ENCODE measurements around the gene PACSIN1. TPM values are rescaled to one million over a fixed set of nuclear protein-coding genes. Genes with fewer than 3 reads are reported as not detected.

The PACSIN1 gene
- total RNA-seq, 4 donors from 2014 or later: 0.11 to 0.40 TPM; not detected in 2

- no peak overlapping the region for H3K27ac ChIP-seq
- H3K27me3 ChIP-seq: no peaks in the 10 kb centered on the region
- no peaks in the 10 kb centered on the region for H3K36me3 ChIP-seq
- no peaks in the 10 kb centered on the region for H3K9me3 ChIP-seq
- no peak overlapping the region for H3K4me3 ChIP-seq
- 72% methylated on average over 5 of the region's 6 CpGs for WGBS
- no peak for DNase-seq (ENCODE audit: low spot score in 2 of 2)
- TF ChIP-seq EP300 (IDR thresholded peaks at IDR 0.05) (no peak), POLR2AphosphoS5 (IDR thresholded peaks at IDR 0.05) (no peak), POLR2A (IDR thresholded peaks at IDR 0.05) (no peak)
- TF ChIP-seq, protein P1, sequence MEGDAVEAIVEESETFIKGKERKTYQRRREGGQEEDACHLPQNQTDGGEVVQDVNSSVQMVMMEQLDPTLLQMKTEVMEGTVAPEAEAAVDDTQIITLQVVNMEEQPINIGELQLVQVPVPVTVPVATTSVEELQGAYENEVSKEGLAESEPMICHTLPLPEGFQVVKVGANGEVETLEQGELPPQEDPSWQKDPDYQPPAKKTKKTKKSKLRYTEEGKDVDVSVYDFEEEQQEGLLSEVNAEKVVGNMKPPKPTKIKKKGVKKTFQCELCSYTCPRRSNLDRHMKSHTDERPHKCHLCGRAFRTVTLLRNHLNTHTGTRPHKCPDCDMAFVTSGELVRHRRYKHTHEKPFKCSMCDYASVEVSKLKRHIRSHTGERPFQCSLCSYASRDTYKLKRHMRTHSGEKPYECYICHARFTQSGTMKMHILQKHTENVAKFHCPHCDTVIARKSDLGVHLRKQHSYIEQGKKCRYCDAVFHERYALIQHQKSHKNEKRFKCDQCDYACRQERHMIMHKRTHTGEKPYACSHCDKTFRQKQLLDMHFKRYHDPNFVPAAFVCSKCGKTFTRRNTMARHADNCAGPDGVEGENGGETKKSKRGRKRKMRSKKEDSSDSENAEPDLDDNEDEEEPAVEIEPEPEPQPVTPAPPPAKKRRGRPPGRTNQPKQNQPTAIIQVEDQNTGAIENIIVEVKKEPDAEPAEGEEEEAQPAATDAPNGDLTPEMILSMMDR (IDR thresholded peaks at IDR 0.05): no peak
- H3K4me1 ChIP-seq: peaks cover 5% of the 10 kb centered on the region
Observed at GRCh38 chr6:34538581-34538980, 72.7 kb downstream of the PACSIN1 start.

DNA sequence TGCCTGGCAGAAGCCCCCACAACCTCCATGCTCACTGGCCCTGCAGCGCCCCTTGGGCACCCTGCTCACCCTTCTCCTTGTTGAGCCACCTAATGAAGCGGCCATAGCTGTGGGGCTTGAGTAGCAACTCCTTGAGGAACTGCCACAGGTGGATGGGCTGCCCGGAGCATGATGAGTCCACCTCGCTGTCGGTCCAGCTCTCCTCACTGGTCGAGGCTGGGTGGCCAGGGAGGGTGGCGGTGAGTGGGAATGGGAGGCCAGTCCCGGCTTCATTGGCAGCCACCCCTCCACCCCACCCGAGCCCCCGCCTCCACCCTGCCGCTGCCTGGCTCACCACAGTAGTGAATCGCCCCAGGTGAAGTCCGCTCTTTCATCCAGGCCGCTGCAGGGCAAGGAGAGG is 73.3 kb downstream of the PACSIN1 start:
- TF ChIP-seq, protein P1 (IDR thresholded peaks at IDR 0.05): no peak
- TF ChIP-seq POLR2A (IDR thresholded peaks at IDR 0.05) (no peak), POLR2AphosphoS5 (IDR thresholded peaks at IDR 0.05) (no peak), EP300 (IDR thresholded peaks at IDR 0.05) (no peak)
- Histone ChIP-seq H3K4me3 (no peak overlapping the region), H3K4me1 (peaks cover 5% of the 10 kb centered on the region), H3K27ac (no peak overlapping the region), H3K27me3 (no peaks in the 10 kb centered on the region), H3K9me3 (no peaks in the 10 kb centered on the region), H3K36me3 (no peaks in the 10 kb centered on the region)
- WGBS: 74% methylated on average over 9 of the region's 14 CpGs
- no peak for DNase-seq (ENCODE audit: low spot score in 2 of 2)

GRCh38 chr6:34540222-34540621 is 74.3 kb downstream of the PACSIN1 start:
- Histone ChIP-seq H3K4me1 (peaks cover 5% of the 10 kb centered on the region), H3K36me3 (no peaks in the 10 kb centered on the region), H3K9me3 (no peaks in the 10 kb centered on the region), H3K27me3 (no peaks in the 10 kb centered on the region), H3K4me3 (no peak overlapping the region), H3K27ac (no peak overlapping the region)
- TF ChIP-seq EP300 (IDR thresholded peaks at IDR 0.05) (no peak), POLR2AphosphoS5 (IDR thresholded peaks at IDR 0.05) (no peak), POLR2A (IDR thresholded peaks at IDR 0.05) (no peak)
- TF ChIP-seq, protein P1 (IDR thresholded peaks at IDR 0.05): no peak
- 67% methylated on average over 5 of the region's 5 CpGs for WGBS
- DNase-seq (ENCODE audit: low spot score in 2 of 2): no peak

- no peaks in the 10 kb centered on the region for H3K27me3 ChIP-seq
- TF ChIP-seq POLR2AphosphoS5 (IDR thresholded peaks at IDR 0.05) (no peak), EP300 (IDR thresholded peaks at IDR 0.05) (no peak), POLR2A (IDR thresholded peaks at IDR 0.05) (no peak)
- TF ChIP-seq, protein P1 (IDR thresholded peaks at IDR 0.05): no peak
- H3K4me1 ChIP-seq: peaks cover 5% of the 10 kb centered on the region
- no peaks in the 10 kb centered on the region for H3K36me3 ChIP-seq
- no peak overlapping the region for H3K4me3 ChIP-seq
- no peak for DNase-seq (ENCODE audit: low spot score in 2 of 2)
- H3K9me3 ChIP-seq: no peaks in the 10 kb centered on the region
- 90% methylated on average over 8 of the region's 8 CpGs for WGBS
- no peak overlapping the region for H3K27ac ChIP-seq
Observed at GRCh38 chr6:34540841-34541240, 75.0 kb downstream of the PACSIN1 start.

DNA sequence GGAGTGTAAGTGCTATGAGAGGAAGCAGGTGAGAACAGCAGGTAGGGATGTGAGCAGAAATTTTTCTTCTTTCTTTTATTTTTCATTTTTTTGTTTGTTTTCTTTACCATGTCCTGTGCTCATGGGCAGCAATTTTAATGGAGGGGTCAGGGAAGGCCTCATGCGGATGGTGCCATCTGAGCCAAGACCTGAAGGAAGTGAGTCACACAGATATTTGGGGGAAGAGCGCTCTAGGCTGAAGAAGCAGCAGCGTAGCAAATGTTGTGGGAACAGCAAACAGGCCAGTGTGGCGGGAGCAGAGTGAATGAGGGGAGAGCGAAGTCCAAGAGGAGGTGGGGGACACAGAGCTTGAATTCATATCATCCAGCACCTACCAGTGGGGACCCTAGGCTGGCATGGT is 77.5 kb downstream of the PACSIN1 start:
- no peaks in the 10 kb centered on the region for H3K9me3 ChIP-seq
- no peak overlapping the region for H3K4me3 ChIP-seq
- TF ChIP-seq POLR2AphosphoS5 (IDR thresholded peaks at IDR 0.05) (no peak), EP300 (IDR thresholded peaks at IDR 0.05) (no peak), POLR2A (IDR thresholded peaks at IDR 0.05) (no peak)
- TF ChIP-seq, protein P1 (IDR thresholded peaks at IDR 0.05): no peak
- H3K36me3 ChIP-seq: no peaks in the 10 kb centered on the region
- 89% methylated on average over 5 of the region's 5 CpGs for WGBS
- peaks cover 10% of the 10 kb centered on the region for H3K4me1 ChIP-seq
- H3K27ac ChIP-seq: no peak overlapping the region
- H3K27me3 ChIP-seq: no peaks in the 10 kb centered on the region
- DNase-seq (ENCODE audit: low spot score in 2 of 2): no peak
